Neuronal stem cell (in vitro differentiated cells): ENCODE measurements around the gene IFITM10.

ENCODE experiments used
- DNase-seq: peaks from one replicate; pipeline ENCODE4 v3.0.0-alpha.2; 2013; ENCODE audit warnings: low spot score
- H2AFZ ChIP-seq: one replicate; pipeline ENCODE4 v1.6.1; 2013; ENCODE audit warnings: mild to moderate bottlenecking, low read length, inconsistent platforms
- H2AK5ac ChIP-seq: 2 replicates; pipeline ENCODE4 v1.6.1; 2013; ENCODE audit warnings: low read depth, mild to moderate bottlenecking, inconsistent platforms, low read length, moderate library complexity, mixed read lengths
- H2BK120ac ChIP-seq: 2 replicates; pipeline ENCODE4 v1.6.1; 2013; ENCODE audit warnings: low read depth, mild to moderate bottlenecking, inconsistent platforms, low read length, moderate library complexity, mixed read lengths
- H2BK12ac ChIP-seq: one replicate; pipeline ENCODE4 v1.6.1; 2013; ENCODE audit warnings: low read length, inconsistent platforms
- H2BK15ac ChIP-seq: 2 replicates; pipeline ENCODE4 v1.6.1; 2013; ENCODE audit warnings: mild to moderate bottlenecking, low read length, inconsistent platforms, mixed read lengths
- H2BK5ac ChIP-seq: one replicate; pipeline ENCODE4 v1.6.1; 2013; ENCODE audit warnings: inconsistent platforms, mild to moderate bottlenecking, low read length, moderate library complexity
- H3K14ac ChIP-seq: one replicate; pipeline ENCODE4 v1.6.1; 2013; ENCODE audit warnings: low read length, inconsistent platforms
- H3K18ac ChIP-seq: 2 replicates; pipeline ENCODE4 v1.6.1; 2013; ENCODE audit warnings: low read length, inconsistent platforms
- H3K23ac ChIP-seq: 2 replicates; pipeline ENCODE4 v1.6.1; 2013; ENCODE audit warnings: low read depth, mild to moderate bottlenecking, mixed read lengths, low read length, inconsistent platforms; ENCODE audit not compliant: poor library complexity
- H3K27ac ChIP-seq: replicated peaks from 3 replicates; pipeline ENCODE4 v1.5.1; 2013; ENCODE audit warnings: low read length, inconsistent platforms
- H3K27me3 ChIP-seq, 3 experiments: 2 replicates each; pipeline ENCODE4 v1.6.1; 2013; ENCODE audit warnings: low read length in 3 of 3, mild to moderate bottlenecking in 2 of 3, inconsistent platforms in 1 of 3, low read depth in 1 of 3, mixed read lengths in 1 of 3, moderate library complexity in 1 of 3; ENCODE audit not compliant: control insufficient read depth in 3 of 3, insufficient read depth in 3 of 3
- H3K36me3 ChIP-seq, 2 donors: replicated peaks in 1 of 2; 2 replicates each; pipeline ENCODE4 v1.6.1; 2013; ENCODE audit warnings: low read length in 2 of 2; ENCODE audit not compliant: control insufficient read depth in 2 of 2, insufficient read depth in 2 of 2
- H3K4ac ChIP-seq: 2 replicates; pipeline ENCODE4 v1.6.1; 2013; ENCODE audit warnings: inconsistent platforms, mild to moderate bottlenecking, low read length, moderate library complexity
- H3K4me1 ChIP-seq, 2 donors: 1 replicate in 1 of 2; 2 replicates in 1 of 2; pipeline ENCODE4 v1.6.1; 2013; ENCODE audit warnings: low read length in 2 of 2, low read depth in 1 of 2; ENCODE audit not compliant: control insufficient read depth in 2 of 2, insufficient read depth in 1 of 2
- H3K4me2 ChIP-seq: one replicate; pipeline ENCODE4 v1.6.1; 2013; ENCODE audit warnings: mild to moderate bottlenecking, low read length, inconsistent platforms; ENCODE audit not compliant: insufficient read depth, poor library complexity, severe bottlenecking
- H3K4me3 ChIP-seq, 2 donors: 2 replicates each; pipeline ENCODE4 v1.5.1; 2013; ENCODE audit warnings: low read length in 2 of 2, mild to moderate bottlenecking in 2 of 2, inconsistent platforms in 1 of 2, moderate library complexity in 1 of 2
- H3K79me1 ChIP-seq: one replicate; pipeline ENCODE4 v1.6.1; 2013; ENCODE audit warnings: low read depth, mild to moderate bottlenecking, inconsistent platforms, low read length, moderate library complexity
- H3K9ac ChIP-seq: one replicate; pipeline ENCODE4 v1.6.1; 2013; ENCODE audit warnings: mild to moderate bottlenecking, low read depth, low read length, inconsistent platforms; ENCODE audit not compliant: poor library complexity
- H3K9me3 ChIP-seq, 2 donors: replicated peaks in 1 of 2; 2 replicates each; pipeline versions ENCODE3 to v1.6.1; 2013; ENCODE audit warnings: low read length in 2 of 2, mild to moderate bottlenecking in 2 of 2, inconsistent platforms in 1 of 2, low read depth in 1 of 2, mixed read lengths in 1 of 2, moderate library complexity in 1 of 2; ENCODE audit not compliant: control insufficient read depth in 2 of 2, insufficient read depth in 1 of 2
- H4K8ac ChIP-seq: one replicate; pipeline ENCODE4 v1.6.1; 2013; ENCODE audit warnings: low read depth, mild to moderate bottlenecking, inconsistent platforms, low read length, moderate library complexity
- H4K91ac ChIP-seq: one replicate; pipeline ENCODE4 v1.6.1; 2013; ENCODE audit warnings: low read length, low read depth, mild to moderate bottlenecking, inconsistent platforms; ENCODE audit not compliant: poor library complexity
- WGBS, 2 donors: extraction: QIAGEN DNeasy Blood & Tissue Kit; methylation state at CpG; one replicate each; pipeline ENCODE4 v1.1.7; 2013; ENCODE audit warnings: missing lambda C conversion rate in 2 of 2, mixed read lengths in 1 of 2; ENCODE audit not compliant: insufficient read length in 2 of 2, insufficient replicate concordance in 1 of 2; ENCODE audit errors: extremely low coverage in 2 of 2; 5-methylcytosine and 5-hydroxymethylcytosine counted together

IFITM10 gene

DNA sequence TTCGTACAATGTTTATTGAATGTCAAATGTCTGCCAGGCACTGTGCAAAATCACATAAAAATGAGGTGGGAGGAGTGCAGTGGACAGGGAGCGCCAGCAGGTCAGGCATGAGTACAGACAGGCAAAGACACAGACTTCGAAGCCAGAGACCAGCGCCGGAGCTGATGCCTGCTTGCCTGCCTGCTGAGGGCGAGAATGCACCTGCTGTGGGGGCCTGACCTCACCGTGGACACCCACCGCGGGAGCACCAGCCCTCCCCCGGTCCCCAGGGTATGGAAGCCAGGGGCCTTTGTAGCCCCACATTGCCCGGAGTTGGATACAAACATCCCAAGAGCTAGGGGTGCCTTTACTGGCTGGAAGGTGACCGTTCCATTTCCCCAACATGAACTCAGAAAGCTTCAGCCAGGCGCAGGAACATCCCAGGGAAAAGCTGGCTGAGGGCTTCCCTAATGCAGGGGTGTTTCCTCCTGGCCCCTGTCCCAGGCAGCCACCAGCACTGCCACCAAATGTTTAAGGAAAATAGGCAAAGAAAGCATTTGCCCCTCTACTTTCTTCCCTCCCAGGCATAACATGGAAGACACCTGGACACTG is 17.9 kb downstream of the IFITM10 start:
- H2AK5ac ChIP-seq = peak overlapping the region; percentile 6
- H4K8ac ChIP-seq = no peak overlapping the region
- DNase-seq = no peak
- no peaks in the 10 kb centered on the region for H3K79me1 ChIP-seq
- no peak overlapping the region for H3K14ac ChIP-seq
- no peak overlapping the region for H3K4me3 ChIP-seq
- no CpG with 5 or more reads among the region's 13 CpGs for WGBS, 2 donors
- H3K4ac ChIP-seq = no peak overlapping the region
- peaks cover 0 to 10% of the 10 kb centered on the region in 2 donors for H3K9me3 ChIP-seq
- H3K9ac ChIP-seq = no peak overlapping the region
- no peak overlapping the region for H2BK12ac ChIP-seq
- H3K4me2 ChIP-seq = no peak overlapping the region
- H3K23ac ChIP-seq = no peak overlapping the region
- no peak overlapping the region for H3K27ac ChIP-seq
- peaks cover 0 to 7% of the 10 kb centered on the region in 2 donors for H3K4me1 ChIP-seq
- peaks cover 0 to 39% (median 3%) of the 10 kb centered on the region in 3 experiments for H3K27me3 ChIP-seq
- H3K18ac ChIP-seq = peak overlapping the region; percentile 58
- H2AFZ ChIP-seq = no peak overlapping the region
- no peaks in the 10 kb centered on the region for H3K36me3 ChIP-seq
- no peak overlapping the region for H2BK120ac ChIP-seq
- no peak overlapping the region for H2BK15ac ChIP-seq
- no peak overlapping the region for H2BK5ac ChIP-seq
- no peak overlapping the region for H4K91ac ChIP-seq

- no peak overlapping the region for H2BK12ac ChIP-seq
- WGBS, 2 donors = no CpG with 5 or more reads among the region's 5 CpGs
- no peak overlapping the region for H3K18ac ChIP-seq
Measured at GRCh38 chr11:1731451-1732059, 18.8 kb downstream of the IFITM10 start.

DNA sequence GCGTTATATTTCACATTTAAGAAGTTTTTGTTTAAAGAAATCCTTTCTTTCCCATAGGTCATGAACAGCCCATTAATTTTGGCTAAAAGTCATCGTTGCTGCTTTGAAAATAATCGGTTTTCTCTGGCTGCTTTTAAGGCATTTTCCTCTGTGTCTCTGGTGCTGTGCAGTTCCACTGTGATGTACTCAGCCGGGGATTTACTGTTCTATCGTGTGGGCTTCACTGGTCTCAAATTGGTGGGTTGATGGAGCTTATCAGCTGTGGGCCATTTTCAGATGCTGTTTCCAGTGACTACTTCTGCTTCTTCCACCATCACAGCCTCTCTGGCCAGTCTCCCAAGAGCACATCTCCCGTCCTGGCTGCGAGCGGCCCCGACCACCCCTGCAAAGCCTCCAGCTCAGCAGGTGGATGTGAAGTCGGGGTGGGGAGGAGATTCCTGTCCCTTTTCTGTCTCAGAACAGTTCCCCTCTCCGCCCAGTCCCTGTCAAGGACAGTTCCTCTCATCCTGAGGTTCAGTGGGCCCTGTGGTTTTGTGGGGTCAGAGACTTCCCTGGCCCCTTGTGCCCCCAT is 20.3 kb downstream of the IFITM10 start:
- Histone ChIP-seq H2BK5ac (no peak overlapping the region), H3K23ac (peak overlapping the region; percentile 59), H3K4ac (no peak overlapping the region), H2AFZ (no peak overlapping the region), H3K18ac (peak overlapping the region; percentile 86), H3K9me3 (peaks cover 0 to 4% of the 10 kb centered on the region in 2 donors), H2BK12ac (no peak overlapping the region), H3K4me3 (no peak overlapping the region), H3K79me1 (no peaks in the 10 kb centered on the region), H2AK5ac (no peak overlapping the region), H3K36me3 (no peaks in the 10 kb centered on the region), H2BK120ac (no peak overlapping the region), H4K8ac (no peak overlapping the region), H3K9ac (no peak overlapping the region), H2BK15ac (no peak overlapping the region), H3K4me1 (peaks cover 0 to 7% of the 10 kb centered on the region in 2 donors), H3K4me2 (no peak overlapping the region), H3K27me3 (peaks cover 0 to 45% (median 0%) of the 10 kb centered on the region in 3 experiments), H3K14ac (peak overlapping the region; percentile 28), H4K91ac (no peak overlapping the region), H3K27ac (no peak overlapping the region)
- no CpG with 5 or more reads among the region's 11 CpGs for WGBS, 2 donors
- DNase-seq = no peak

More at GRCh38 chr11:1731451-1732059, 18.8 kb downstream of the IFITM10 start:
- no peak overlapping the region for H2AK5ac ChIP-seq
- peak overlapping the region in 1 of 2 donors; percentile 56 for H3K4me3 ChIP-seq
- no peak overlapping the region for H2AFZ ChIP-seq
- H3K23ac ChIP-seq = peak overlapping the region; percentile 1
- H4K8ac ChIP-seq = no peak overlapping the region
- no peak overlapping the region for H3K4ac ChIP-seq
- DNase-seq = no peak
- H2BK15ac ChIP-seq = no peak overlapping the region
- peak overlapping the region; percentile 32 for H4K91ac ChIP-seq
- peaks cover 0 to 7% of the 10 kb centered on the region in 2 donors for H3K4me1 ChIP-seq
- H3K36me3 ChIP-seq = no peaks in the 10 kb centered on the region
- no peak overlapping the region for H3K4me2 ChIP-seq
- no peak overlapping the region for H2BK5ac ChIP-seq
- no peak overlapping the region for H2BK120ac ChIP-seq
- peak overlapping the region; percentile 17 for H3K14ac ChIP-seq
- peak overlapping the region; percentile 65 for H3K9ac ChIP-seq
- no peak overlapping the region for H3K27ac ChIP-seq
- peaks cover 0 to 46% (median 2%) of the 10 kb centered on the region in 3 experiments for H3K27me3 ChIP-seq
- H3K79me1 ChIP-seq = no peaks in the 10 kb centered on the region
- peaks cover 0 to 4% of the 10 kb centered on the region in 2 donors for H3K9me3 ChIP-seq

DNA sequence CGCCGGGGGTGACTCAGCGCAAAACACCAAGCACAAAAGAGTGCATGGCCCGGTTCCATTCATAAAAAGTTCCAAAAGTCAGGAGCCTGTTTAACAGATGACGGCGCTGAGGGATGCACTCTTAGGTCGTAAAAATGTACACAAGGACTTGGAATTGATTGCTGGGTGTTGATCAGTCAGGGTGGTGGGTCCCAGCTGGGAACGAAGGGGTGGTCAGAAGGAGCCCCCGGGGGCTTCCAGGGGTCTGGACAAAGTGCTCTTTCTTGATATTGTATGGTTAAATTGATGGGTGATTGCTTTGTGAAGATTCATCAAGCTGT is 20.7 kb downstream of the IFITM10 start:
- Histone ChIP-seq H3K23ac (no peak overlapping the region), H3K4ac (no peak overlapping the region), H2AFZ (peak overlapping the region; percentile 49), H3K14ac (no peak overlapping the region), H3K27me3 (peaks cover 0 to 40% (median 0%) of the 10 kb centered on the region in 3 experiments), H3K9me3 (peaks cover 0 to 4% of the 10 kb centered on the region in 2 donors), H2BK12ac (no peak overlapping the region), H4K91ac (no peak overlapping the region), H3K27ac (no peak overlapping the region), H2BK5ac (no peak overlapping the region), H3K4me3 (no peak overlapping the region), H3K36me3 (no peaks in the 10 kb centered on the region), H2BK120ac (no peak overlapping the region), H3K4me1 (peaks cover 0 to 7% of the 10 kb centered on the region in 2 donors), H3K18ac (no peak overlapping the region), H4K8ac (no peak overlapping the region), H3K79me1 (no peaks in the 10 kb centered on the region), H2AK5ac (no peak overlapping the region), H3K4me2 (no peak overlapping the region), H3K9ac (no peak overlapping the region), H2BK15ac (no peak overlapping the region)
- DNase-seq = no peak
- WGBS, 2 donors = no CpG with 5 or more reads among the region's 9 CpGs
